Iris pigment epithelial cell (primary cell): ENCODE measurements around the gene SAMD4A.

Experiments used
- DNase-seq: peaks from one replicate; pipeline ENCODE4 v3.0.0-alpha.2; 2011; ENCODE audit warnings: low read depth

SAMD4A gene

GRCh38 chr14:54836231-54836630 lies 269.3 kb downstream of the SAMD4A start:
- DNase-seq: no peak

- DNase-seq: no peak
Observed at GRCh38 chr14:54837508-54838149, 270.7 kb downstream of the SAMD4A start.

- no peak for DNase-seq
Observed at GRCh38 chr14:54838931-54839512, 272.1 kb downstream of the SAMD4A start.

GRCh38 chr14:54839701-54840119 lies 272.8 kb downstream of the SAMD4A start:
- peak; percentile 72 for DNase-seq

- DNase-seq: no peak
Observed at GRCh38 chr14:54840336-54840735, 273.4 kb downstream of the SAMD4A start.

- no peak for DNase-seq
Observed at GRCh38 chr14:54840798-54841197, 273.9 kb downstream of the SAMD4A start.
